GOT3 (cell line): ENCODE data around the gene TMEM63A.
"Not testable (repeated sequence)": the region's sequence is repeated elsewhere in the genome, so short reads cannot be mapped to it uniquely, and the experiment has no call there.

ENCODE experiments used
- DNase-seq: peaks from one replicate; lab custom pipeline; 2025; ENCODE audit warnings: mixed read lengths; lab: John Stamatoyannopoulos, UW

Gene TMEM63A

DNA sequence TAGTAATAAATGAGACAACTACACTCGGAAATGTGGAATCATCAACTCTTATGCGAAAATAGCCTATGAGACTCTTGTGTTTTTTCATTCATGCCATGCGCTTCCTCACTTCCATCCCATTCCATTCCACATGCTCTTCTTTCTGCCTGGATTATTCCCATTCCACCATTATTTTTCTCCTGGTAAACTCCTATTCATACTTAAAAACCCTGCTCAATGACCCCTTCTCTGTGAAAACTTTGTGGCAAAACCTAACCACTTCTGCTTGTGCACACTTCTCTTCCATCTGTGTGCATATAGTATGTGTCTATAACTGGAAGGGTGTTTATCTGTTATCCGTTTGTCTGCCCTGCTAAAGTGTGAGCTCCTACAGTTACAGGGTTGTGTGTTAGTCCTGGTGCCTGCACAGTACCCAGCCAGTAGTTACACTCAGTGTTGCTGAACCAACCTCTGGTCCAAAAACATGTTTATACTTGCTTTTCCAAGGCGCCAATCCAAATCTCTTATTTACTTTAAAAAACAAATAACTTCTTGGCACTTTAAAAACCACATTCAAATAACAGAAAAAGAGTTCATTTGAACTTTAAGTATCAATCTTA, 61.6 kb downstream of the TMEM63A start:
- DNase-seq, result no peak

DNA sequence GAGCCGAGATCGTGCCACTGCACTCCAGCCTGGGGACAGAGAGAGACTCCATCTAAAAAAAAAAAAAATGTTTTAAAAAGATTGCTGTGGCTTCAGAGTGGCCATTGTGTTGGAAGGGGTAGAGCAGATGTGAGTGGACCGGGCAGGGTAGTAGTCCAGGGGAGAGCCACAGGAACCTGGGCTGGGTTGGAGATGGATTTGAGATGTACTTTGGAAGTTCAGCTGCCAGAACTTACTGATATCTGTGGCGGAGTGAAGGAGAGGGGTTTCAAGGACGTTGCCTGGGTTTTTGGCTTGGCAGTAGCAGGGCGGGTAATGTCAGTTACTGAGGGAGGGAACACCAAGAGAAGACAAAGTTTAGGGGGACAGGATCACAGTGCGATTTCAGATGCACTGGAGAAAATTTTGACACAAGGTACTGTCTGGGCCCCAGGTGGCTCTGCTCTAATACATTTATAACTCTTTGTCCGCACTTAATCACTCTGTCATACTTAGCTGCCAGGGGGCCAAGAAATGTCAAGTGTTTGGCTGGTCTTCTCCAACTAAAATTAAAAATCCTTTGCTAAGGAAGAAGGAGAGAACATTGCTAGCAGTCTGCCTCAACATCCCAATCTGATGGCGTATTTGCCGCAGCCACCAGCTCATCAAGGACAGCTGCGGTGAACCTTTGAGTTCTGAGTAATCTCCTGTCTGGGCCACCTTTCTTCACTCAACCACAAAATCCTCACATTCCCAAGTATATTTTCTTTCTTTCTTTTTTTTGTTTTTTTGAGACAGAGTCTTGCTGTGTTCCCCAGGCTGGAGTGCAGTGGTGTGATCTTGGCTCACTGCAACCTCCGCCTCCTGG, 62.6 kb downstream of the TMEM63A start:
- DNase-seq, result no peak

DNA sequence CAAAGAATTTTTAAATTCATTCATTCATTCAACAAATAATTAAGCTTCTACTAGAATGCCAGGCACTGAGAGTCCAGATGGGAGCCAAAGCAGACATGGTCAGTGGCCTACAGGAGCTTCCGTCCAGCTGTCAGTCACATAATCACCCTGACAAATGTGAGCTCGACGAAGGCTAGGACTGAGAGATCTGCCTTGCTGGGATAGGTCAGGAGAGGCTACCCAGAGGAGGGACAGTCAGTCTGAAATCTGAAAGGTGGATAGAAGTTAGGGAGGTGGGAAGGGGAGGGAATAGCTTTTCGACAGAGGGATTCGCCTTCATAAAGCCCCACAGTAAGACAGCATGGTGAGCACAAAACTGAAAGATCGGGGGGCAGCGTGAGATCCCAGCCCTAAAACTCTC, 64.0 kb downstream of the TMEM63A start:
- DNase-seq, result no peak

DNA sequence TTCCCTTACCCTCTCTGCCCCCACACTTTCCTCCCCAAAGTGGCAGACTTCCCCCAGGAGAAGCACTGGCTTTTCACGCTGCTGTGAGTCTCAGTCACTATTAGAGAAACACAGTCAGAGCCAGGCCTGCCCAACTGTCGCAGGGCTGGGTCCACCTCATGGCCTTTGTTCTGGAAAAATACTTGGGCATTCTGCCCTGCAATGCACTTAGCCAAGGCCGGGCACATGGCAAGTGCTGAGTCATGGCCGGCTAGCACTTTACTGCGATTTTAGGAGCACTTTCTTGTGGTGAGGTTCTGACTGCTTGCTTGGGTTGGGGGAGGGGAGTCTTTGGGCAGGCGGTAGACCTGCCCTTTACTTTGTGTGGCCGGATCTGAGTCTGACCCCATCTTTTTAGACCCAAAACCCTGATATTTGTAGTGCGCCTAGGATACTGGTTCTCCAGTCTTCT, 64.5 kb downstream of the TMEM63A start:
- DNase-seq, result no peak

DNA sequence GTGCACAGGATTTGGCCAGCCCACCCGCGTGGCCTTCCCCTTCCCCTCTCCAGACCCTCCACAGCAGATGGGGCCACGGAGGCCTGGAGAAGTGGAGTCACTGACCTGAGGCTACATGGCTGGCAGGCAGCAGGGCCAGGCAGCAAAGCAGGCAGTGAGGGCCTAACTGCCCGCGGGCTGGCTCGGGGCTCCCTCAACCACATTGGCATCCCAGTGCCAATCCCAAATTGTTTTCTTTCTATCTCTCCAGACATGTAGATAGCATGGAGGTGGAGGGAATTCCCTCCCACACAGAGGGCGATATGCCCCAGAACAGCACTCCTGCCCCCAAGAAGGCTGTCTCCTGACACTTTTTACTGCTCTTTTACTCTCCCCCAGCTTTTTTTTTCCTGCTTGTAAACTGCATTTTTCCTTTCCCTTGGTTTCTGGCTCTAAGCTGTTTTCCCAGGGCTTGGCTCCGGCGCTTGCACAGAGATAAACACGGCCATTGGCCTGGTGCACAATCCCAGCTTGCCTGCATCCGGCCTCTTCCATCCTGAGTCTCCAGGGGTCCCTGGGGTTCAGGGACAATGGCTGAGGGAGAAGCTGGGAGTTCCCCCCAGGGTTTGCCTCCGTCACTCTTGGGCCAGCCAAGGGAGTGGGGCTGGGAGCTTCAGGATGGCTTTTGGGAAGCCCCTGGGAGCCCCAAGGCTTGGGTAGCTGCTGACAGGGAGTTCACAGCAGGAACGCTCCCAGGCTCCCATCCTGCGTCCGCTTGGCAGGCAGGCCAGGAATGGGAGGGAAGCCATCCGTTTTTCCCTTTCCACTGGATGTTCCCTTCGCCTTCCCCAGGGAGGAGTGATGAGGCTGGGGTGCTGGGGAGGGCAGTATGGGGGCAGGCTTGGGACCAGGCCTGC, 65.3 kb downstream of the TMEM63A start:
- no peak for DNase-seq

DNA sequence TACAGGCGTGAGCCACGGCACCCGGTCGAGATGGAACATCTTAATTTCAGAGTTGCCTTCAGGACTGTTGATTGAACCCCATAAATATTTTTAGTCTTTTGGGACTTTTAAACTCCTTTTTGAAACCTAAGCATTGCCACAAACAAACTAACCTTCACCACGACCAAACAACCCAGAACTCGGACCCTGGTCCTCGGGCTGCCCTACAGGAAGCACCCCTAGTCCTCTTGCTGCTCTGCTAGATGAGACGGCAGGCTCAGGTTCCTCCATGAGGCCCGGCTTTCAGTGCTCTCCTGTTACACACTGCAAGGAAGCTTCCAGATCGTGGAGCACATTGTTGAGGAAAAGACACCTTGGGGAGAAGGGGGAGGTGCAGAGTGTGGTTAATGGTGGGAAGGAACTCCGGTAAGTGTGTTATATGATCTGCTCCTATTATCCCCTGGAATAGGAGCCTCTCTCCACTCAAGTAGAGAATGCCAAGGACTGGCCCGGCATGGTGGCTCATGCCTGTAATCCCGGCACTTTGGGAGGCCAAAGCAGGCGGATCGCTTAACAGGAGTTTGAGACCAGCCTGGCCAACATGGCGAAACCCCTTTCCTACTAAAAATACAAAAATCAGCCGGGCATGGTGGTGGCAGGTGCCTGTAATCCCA, 66.5 kb downstream of the TMEM63A start:
- DNase-seq, result no peak

DNA sequence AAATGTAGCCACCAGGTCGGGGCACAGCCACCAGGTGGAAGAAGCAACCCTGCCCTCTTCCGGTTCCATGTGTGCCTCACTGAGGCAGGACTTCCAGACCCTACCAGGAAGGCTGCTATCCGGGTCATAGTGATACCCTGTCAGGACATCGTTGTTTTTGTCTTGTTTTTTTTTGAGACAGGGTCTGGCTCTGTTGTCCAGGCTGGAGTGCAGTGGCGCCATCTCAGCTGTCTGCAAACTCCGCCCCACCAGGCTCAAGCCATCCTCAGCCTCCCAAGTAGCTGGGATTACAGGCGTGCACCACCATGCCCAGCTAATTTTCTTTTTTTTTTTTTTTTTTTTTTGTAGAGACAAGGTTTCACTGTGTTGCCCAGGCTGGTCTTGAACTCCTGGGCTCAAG, 67.1 kb downstream of the TMEM63A start:
- DNase-seq, result not testable (repeated sequence)

DNA sequence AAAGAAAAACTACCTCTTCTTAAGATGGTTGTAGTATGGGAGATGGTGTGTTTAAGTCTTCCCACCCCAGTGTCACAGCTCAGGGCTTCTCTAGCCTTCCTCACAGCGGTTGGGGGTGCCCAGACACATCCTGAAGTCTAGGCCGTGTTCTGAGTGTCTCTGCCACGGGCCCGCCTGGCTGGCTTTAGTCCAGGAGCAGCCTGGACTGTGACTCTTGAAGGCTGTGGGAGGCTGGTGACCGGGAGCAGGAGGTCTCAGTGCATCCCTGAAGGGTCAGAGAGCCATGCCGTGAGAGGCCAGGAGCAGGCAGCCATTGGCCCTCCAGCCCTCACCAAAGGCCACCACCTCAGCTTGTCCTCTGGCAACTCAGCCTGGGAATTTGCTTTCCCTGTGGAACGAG, 67.8 kb downstream of the TMEM63A start:
- no peak for DNase-seq

DNA sequence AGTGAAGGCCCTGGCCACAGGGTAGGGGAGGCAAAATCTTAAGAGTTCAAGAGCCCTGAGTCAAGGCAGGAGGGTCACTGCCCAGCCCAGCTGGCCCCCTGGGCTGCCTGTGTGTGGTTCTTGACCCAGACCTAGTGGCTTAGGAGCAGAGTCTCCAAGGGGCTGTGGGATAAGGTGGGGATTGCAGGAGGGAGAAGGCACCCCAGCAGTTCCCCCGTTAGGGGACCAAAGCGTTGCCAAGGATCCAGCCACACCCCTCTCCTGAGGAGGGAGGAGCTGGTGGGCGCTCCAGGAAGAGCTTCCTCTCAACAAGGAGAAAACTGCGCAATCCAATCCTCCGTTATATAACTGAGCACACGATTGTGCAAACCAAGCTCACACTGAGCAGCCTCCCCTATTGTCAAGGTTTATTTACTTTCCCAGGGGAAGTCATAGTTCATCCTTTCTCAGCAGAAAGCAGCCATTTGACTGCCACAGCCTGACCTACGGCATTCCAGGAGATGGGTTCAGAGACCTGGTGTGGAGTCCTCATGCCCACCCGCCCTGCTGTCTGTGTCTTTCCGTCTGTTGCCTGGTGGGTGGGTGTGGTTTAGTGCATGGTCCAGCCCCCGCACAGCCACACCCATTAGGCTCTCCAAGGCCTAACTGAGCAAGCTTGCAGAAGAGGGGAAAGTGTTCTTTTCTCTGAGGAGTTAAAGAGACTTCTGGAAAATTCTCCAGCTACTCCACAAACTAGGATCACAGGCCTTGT, 68.8 kb downstream of the TMEM63A start:
- no peak for DNase-seq

DNA sequence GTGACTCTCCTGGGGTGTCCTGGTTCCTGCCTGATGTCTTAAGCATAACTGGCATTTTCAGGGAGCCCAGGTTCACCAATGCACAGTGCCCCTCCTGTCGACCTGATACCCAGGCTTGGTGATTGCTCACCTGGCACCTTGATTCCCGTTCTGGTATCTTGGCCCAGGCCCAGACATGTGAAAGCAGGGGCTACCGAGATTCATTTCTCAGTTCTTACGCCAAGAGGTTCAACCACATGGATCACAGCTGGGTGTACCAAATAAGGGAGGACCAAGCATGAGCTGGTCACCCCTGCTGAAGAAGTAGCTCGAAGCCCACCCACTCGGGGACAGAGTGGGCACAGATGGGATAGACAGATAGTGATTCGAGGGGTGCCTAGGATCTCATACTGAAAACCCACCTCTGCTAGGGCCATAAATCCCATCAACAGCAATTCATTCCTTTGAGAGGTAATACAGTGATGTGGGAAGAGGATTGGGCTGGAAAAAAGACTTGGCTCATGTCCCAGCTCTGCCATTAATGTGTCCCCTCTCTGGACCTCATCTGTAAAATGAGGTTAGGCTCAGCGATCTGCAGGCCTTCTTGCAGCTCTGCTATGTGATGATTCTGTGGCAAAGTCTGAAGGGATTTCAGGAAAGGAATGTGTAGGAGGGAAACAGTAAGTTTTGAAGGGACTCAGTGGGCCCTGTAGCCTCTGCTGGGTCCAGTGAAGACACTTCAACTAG, 69.5 kb downstream of the TMEM63A start:
- no peak for DNase-seq

DNA sequence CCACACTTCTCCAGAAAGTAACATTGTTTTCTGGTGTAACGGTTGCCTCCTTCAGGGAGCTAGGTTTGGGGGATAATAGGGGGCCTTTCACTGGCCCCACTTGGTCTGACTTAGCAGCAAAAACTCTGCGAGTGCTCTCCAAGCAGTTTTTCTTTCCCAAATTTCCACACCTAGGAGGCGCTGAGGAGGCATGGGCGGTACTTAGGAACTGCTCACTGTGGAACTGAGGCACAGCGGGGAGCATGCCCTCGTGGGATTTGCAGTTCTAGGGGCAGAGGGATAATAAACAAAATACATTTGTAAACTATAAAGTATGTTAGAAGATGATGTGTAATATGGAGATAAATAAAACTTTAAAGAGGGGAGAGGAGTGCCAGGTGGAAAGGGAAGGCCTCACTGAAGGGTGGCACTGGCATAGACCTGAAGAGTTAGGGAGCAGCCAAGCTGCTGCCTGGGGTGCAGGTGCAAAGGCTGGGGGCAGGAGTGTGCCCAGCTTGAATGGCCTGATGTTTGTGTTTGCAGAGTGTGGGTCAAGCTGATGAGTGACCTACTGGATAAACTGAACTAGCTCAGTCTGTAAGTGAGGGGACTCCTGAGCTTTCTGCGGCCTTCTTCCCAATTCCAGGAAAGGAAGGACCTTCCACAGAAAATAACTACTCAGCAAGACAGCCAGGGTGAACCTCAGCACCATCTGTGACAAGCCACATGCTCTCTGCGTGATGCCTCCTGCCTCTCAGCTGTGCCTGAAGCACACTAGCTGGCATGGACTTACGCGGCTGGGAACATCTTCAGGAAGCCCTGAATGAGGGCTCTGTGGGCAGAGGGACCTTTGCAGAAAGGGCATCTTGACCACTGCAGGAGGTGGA, 70.3 kb downstream of the TMEM63A start:
- DNase-seq, result no peak

DNA sequence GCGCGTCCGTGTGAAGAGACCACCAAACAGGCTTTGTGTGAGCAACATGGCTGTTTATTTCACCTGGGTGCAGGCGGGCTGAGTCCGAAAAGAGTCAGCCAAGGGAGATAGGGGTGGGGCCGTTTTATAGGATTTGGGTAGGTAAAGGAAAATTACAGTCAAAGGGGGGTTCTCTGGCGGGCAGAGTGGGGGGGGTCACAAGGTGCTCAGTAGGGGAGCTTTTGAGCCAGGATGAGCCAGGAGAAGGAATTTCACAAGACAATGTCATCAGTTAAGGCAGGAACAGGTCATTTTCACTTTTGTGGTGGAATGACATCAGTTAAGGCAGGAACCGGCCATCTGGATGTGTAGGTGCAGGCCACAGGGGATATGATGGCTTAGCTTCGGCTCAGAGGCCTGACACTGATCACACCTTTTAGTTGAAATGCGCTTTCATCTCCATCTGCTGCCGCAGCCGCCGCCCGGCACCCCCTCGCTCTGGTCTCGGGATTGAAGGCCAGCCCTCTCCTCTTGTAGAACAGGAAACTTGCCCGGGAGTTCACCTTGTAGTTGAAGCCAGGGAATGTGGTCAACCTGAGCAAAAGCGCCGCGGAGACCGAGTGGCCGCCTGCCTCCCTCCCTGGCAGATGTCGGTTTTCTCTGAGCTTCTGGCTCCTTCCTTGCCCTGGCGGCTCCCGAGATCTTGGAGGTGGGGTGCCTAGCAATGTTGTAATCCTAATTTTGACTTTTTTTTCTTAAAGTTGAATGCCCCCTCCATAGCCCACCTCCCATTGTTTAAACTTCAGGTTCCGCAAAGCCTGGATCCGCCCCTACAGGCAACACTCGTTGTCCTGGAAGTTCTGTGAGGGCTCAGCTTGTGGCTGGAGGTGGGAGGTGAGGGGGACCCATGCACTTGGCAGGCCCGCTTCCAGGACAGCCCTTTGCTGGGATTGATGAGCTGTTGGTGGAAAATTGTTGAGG, 71.3 kb downstream of the TMEM63A start:
- not testable (repeated sequence) for DNase-seq

DNA sequence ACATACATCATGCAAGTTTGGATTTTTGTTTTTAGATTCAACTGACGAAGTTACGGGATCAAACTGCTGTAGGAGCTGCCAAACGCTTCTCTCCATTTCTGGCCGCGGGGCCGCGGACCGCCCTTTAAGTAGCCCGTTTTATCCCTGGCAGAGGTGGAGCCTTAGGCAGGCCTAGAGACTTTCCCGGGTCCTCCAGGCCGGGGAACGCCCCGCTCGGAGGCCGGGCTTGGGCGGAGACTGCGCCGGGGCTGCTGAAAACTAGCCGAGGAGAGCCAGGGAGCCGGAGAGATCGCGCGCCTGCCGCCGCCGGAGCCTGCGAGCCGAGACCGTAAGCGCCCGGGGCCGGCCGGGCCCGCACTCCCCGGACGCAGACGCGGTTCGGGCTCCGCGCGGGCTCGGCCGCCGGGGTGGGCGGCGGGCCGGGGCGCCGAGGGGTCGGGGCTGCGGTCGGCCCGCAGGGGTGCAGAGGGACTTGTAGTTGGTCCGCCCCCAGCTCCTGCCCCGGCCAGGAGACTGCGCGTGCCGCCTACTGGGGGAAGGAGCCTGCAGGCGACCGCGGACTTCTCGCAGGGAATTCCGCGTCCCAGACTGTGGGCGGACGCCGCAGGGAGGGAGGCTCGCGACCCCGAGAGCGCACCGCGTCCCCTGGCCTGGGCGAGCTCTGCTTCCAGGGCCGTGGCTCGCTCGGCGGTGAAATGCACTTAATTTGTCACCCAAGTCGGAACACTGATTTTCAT, 72.2 kb downstream of the TMEM63A start, which contains the start of gene EPHX1:
Gene EPHX1 (plus strand): TSS at position 283 of the 737 bp plus-strand sequence. CDS start 18,606 bp downstream, outside the sequence.
- peak; percentile 50 for DNase-seq

DNA sequence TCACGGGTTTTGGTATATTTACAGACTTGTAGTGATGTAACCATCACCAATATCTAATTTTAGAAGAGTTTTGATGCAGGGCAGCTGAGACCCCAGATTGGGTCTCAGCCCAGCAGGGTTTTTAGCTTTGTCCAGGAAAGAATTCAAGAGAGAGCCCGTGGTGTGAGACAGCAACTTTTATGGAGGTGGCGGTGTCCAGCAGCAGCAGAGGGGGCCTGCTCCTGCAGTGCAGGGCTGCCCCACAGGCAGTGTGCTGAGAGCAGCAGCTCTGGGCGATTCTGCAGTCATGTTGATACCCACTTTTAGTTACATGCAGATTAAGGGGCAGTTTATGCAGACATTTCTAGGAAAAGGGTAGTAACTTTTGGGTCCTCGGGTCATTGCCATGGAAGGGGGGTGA, 74.0 kb downstream of the TMEM63A start:
- no peak for DNase-seq

DNA sequence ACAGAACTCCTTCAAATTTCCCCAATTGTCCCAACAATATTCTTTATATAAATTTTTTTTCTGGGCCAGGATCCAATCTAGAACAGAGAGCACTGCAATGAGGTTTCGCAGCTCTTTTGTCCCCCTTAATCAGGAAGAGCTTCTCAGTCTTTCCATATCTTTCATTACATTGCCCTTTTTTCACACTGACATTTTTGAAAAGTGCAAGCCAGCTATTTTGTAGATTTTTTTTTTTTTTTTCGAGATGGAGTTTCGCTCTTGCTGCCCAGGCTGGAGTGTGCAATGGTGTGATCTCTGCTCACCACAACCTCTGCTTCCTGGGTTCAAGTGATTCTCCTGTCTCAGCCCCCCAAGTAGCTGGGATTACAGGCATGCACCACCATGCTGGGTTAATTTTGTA, 75.4 kb downstream of the TMEM63A start:
- DNase-seq, result not testable (repeated sequence)

DNA sequence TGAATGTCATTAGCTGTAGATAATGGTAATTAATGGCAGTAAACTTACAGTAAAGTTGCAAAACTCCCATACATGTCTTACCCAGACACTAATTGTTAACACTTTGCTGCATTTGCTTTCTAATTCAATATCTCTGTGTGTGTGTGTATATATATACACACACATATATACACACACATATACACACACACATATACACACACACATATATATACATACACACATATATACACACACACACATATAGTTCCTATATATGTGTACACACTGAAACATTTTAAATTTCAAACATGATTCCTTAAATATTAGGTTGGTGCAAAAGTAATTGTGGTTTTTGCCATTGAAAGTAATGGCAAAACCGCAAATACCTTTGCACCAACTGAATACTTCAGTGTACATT, 75.9 kb downstream of the TMEM63A start:
- no peak for DNase-seq

DNA sequence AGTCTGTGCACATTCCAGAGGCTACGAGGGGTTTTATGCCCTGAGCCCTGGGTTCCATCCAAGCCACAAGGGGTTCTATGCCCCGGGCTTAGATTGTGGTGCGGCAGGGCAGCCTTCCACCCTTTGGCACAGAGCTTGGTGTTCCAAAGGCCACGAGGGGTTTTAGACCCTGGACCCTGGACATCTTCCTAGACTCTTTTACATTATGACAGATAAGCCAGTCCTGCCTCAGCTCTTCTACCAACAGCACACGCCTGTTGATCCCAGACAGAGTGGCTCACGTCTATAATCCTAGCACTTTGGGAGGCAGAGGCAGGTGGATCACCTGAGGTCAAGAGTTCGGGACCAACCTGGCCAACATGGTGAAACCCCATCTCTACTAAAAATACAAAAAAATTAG, 81.0 kb downstream of the TMEM63A start:
- DNase-seq, result not testable (repeated sequence)

DNA sequence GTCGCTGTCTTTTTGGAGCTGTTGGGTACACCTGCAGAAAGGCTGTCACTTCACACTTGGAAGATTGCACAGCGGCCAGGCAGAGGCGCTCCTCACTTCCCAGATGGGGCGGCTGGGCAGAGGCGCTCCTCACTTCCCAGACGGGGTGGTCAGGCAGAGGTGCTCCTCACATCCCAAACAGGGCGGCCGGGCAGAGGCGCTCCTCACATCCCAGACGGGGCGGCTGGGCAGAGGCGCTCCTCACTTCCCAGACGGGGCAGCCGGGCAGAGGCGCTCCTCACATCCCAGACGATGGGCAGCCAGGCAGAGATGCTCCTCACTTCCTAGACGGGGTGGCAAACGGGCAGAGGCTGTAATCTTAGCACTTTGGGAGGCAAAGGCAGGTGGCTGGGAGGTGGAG, 86.1 kb downstream of the TMEM63A start:
- DNase-seq, result not testable (repeated sequence)
